Measurements from ENCODE around the gene MST1.
"Not testable (repeated sequence)": the region's sequence is repeated elsewhere in the genome, so short reads cannot be mapped to it uniquely, and the experiment has no call there.

Gene MST1

GRCh38 chr3:49684453-49684852 is 4.8 kb downstream of the MST1 start:
- H3K4me1 ChIP-seq (ENCODE audit: control insufficient read depth, insufficient read depth, low read length), result peaks cover 27% of the 10 kb centered on the region
- H3K4me2 ChIP-seq (ENCODE audit: low read length); H3K9me3 ChIP-seq (replicated peaks; ENCODE audit: low read length); H3K9ac ChIP-seq (ENCODE audit: low read depth, low read length); H3K27me3 ChIP-seq (ENCODE audit: control insufficient read depth, insufficient read depth, low read length); H3K4me3 ChIP-seq (ENCODE audit: low read length): not testable (repeated sequence)
- H3K36me3 ChIP-seq (ENCODE audit: insufficient read depth, low read length), result peaks cover 42% of the 10 kb centered on the region

DNA sequence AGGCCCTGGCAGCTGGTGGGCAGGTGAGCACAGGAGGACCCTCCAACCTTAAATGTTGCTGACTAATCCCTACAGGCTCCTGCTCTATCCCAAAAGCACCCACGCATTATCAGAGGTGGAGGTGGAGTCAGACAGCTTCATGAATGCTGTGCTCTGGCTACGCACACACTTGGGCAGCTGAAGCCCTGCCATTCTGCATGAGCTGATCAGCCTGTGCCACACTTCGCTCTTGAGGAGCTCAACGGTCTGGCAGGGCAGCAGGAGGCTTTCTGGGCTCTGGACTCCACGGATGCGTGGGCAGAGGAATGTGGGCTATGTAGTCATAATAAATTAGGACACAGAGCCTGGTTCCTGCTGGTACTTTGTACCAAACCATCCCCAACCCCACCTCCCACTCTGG is 6.1 kb downstream of the MST1 start:
- Histone ChIP-seq H3K4me1 (ENCODE audit: control insufficient read depth, insufficient read depth, low read length) (peaks cover 21% of the 10 kb centered on the region), H3K9me3 (replicated peaks; ENCODE audit: low read length) (no peaks in the 10 kb centered on the region), H3K36me3 (ENCODE audit: insufficient read depth, low read length) (peaks cover 55% of the 10 kb centered on the region), H3K27me3 (ENCODE audit: control insufficient read depth, insufficient read depth, low read length) (no peaks in the 10 kb centered on the region), H3K9ac (ENCODE audit: low read depth, low read length) (no peak overlapping the region), H3K4me2 (ENCODE audit: low read length) (no peak overlapping the region), H3K4me3 (ENCODE audit: low read length) (no peak overlapping the region)

DNA sequence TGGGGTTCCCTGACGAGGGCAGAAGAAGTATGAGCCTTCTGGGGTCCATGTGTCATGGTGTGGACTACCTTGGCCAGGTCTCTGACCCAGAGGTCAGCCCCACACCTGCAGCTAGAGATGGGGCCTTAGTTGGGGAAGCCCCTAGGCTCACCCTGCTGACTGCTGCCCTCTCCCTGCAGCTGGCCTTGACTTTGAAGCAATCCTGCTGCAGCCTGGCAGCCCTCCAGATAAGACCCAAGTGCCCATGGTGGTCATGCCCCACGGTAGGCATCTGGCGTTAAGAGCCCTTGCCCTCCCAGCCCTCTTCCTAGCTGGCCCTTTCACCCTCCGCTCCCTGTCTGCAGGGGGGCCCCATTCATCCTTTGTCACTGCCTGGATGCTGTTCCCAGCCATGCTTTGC is 7.7 kb downstream of the MST1 start:
- Histone ChIP-seq H3K27me3 (ENCODE audit: control insufficient read depth, insufficient read depth, low read length) (no peaks in the 10 kb centered on the region), H3K4me1 (ENCODE audit: control insufficient read depth, insufficient read depth, low read length) (peaks cover 15% of the 10 kb centered on the region), H3K9ac (ENCODE audit: low read depth, low read length) (no peak overlapping the region), H3K4me3 (ENCODE audit: low read length) (no peak overlapping the region), H3K9me3 (replicated peaks; ENCODE audit: low read length) (no peaks in the 10 kb centered on the region), H3K36me3 (ENCODE audit: insufficient read depth, low read length) (peaks cover 71% of the 10 kb centered on the region), H3K4me2 (ENCODE audit: low read length) (no peak overlapping the region)

DNA sequence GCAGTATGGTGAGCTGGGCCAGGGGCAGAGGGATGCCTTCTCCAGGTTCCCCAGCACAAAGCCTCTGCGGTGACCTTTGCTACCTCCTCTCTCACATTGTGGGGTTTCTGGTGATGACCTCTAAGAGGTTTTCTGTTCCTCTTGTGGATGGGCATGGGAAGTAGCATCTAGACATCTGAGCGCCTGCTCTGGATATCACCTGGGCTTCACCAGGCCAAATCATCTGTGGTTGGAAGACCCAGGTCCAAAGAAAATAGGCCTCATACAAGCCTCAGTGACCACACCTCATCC is 8.1 kb downstream of the MST1 start:
- no peak overlapping the region for H3K4me3 ChIP-seq (ENCODE audit: low read length)
- H3K36me3 ChIP-seq (ENCODE audit: insufficient read depth, low read length), result peaks cover 75% of the 10 kb centered on the region
- H3K4me1 ChIP-seq (ENCODE audit: control insufficient read depth, insufficient read depth, low read length), result peaks cover 11% of the 10 kb centered on the region
- no peaks in the 10 kb centered on the region for H3K9me3 ChIP-seq (replicated peaks; ENCODE audit: low read length)
- no peak overlapping the region for H3K9ac ChIP-seq (ENCODE audit: low read depth, low read length)
- no peaks in the 10 kb centered on the region for H3K27me3 ChIP-seq (ENCODE audit: control insufficient read depth, insufficient read depth, low read length)
- H3K4me2 ChIP-seq (ENCODE audit: low read length), result no peak overlapping the region

- Histone ChIP-seq H3K27me3 (ENCODE audit: control insufficient read depth, insufficient read depth, low read length) (no peaks in the 10 kb centered on the region), H3K4me2 (ENCODE audit: low read length) (no peak overlapping the region), H3K4me1 (ENCODE audit: control insufficient read depth, insufficient read depth, low read length) (peaks cover 11% of the 10 kb centered on the region), H3K9ac (ENCODE audit: low read depth, low read length) (no peak overlapping the region), H3K9me3 (replicated peaks; ENCODE audit: low read length) (no peaks in the 10 kb centered on the region), H3K4me3 (ENCODE audit: low read length) (no peak overlapping the region), H3K36me3 (ENCODE audit: insufficient read depth, low read length) (peaks cover 80% of the 10 kb centered on the region)
Observed at GRCh38 chr3:49680493-49681231, 8.6 kb downstream of the MST1 start.

DNA sequence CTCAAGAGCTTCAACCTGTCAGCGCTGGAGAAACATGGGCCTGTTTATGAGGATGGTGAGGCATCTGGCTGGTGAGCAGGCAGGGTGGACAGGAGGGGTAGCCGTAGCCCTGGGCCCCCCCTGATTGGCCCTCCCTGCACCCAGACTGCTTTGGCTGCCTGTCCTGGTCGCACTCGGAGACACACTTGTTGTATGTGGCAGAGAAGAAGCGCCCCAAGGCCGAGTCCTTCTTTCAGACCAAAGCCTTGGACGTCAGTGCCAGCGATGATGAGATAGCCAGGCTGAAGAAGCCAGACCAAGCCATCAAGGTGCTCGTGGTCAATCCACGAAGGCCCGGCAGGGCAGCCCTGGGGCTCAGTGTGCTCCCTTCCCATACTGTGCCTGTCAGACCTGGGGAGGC is 13.4 kb downstream of the MST1 start:
- H3K4me2 ChIP-seq (ENCODE audit: low read length), result no peak overlapping the region
- H3K36me3 ChIP-seq (ENCODE audit: insufficient read depth, low read length), result peaks cover 53% of the 10 kb centered on the region

DNA sequence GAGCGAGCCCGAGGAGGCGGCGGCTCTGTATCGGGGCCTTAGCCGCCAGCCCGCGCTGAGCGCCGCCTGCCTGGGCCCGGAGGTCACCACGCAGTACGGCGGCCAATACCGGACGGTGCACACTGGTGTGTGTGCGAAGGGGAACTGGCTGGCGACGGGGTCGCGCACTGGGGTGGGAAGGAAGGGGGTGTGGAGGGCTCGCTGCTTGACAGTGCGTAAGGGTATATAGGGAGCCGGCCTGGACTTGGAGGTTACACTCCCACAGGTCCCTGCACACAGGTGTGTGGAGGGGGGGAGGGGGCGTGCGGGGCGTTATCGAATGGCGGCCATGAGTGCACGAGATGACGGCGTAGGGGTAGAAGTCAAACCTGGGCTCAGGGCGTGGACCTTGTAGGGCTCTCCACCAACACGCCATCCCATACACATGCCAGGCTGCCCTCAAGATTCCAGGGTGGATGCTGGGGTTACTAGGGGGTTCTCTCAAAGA is 14.7 kb downstream of the MST1 start:
- Histone ChIP-seq H3K9ac (ENCODE audit: low read depth, low read length) (peak overlapping the region; percentile 94), H3K36me3 (ENCODE audit: insufficient read depth, low read length) (peaks cover 40% of the 10 kb centered on the region), H3K4me1 (ENCODE audit: control insufficient read depth, insufficient read depth, low read length) (peaks cover 16% of the 10 kb centered on the region), H3K9me3 (replicated peaks; ENCODE audit: low read length) (no peaks in the 10 kb centered on the region), H3K27me3 (ENCODE audit: control insufficient read depth, insufficient read depth, low read length) (no peaks in the 10 kb centered on the region), H3K4me3 (ENCODE audit: low read length) (peak overlapping the region; percentile 100), H3K4me2 (ENCODE audit: low read length) (peak overlapping the region; percentile 96)

More for the DNA sequence above, 13.4 kb downstream of the MST1 start:
- no peaks in the 10 kb centered on the region for H3K9me3 ChIP-seq (replicated peaks; ENCODE audit: low read length)
- no peak overlapping the region for H3K4me3 ChIP-seq (ENCODE audit: low read length)
- H3K27me3 ChIP-seq (ENCODE audit: control insufficient read depth, insufficient read depth, low read length), result no peaks in the 10 kb centered on the region
- H3K9ac ChIP-seq (ENCODE audit: low read depth, low read length), result no peak overlapping the region
- peaks cover 16% of the 10 kb centered on the region for H3K4me1 ChIP-seq (ENCODE audit: control insufficient read depth, insufficient read depth, low read length)

- H3K27me3 ChIP-seq (ENCODE audit: control insufficient read depth, insufficient read depth, low read length), result no peaks in the 10 kb centered on the region
- H3K4me2 ChIP-seq (ENCODE audit: low read length), result peak within 1 kb of the TSS; percentile 96
- peaks cover 33% of the 10 kb centered on the region for H3K36me3 ChIP-seq (ENCODE audit: insufficient read depth, low read length)
- no peaks in the 10 kb centered on the region for H3K9me3 ChIP-seq (replicated peaks; ENCODE audit: low read length)
- peak within 1 kb of the TSS; percentile 100 for H3K4me3 ChIP-seq (ENCODE audit: low read length)
- peak within 1 kb of the TSS; percentile 94 for H3K9ac ChIP-seq (ENCODE audit: low read depth, low read length)
- H3K4me1 ChIP-seq (ENCODE audit: control insufficient read depth, insufficient read depth, low read length), result peaks cover 23% of the 10 kb centered on the region
Observed at GRCh38 chr3:49673715-49674496, 15.4 kb downstream of the MST1 start, which contains the start of gene APEH. Gene APEH, plus strand, starts transcription at chr3:49674351. Its CDS starts 51 bp downstream, at chr3:49674402.

- Histone ChIP-seq H3K4me3 (ENCODE audit: low read length) (peak overlapping the region; percentile 100), H3K4me1 (ENCODE audit: control insufficient read depth, insufficient read depth, low read length) (peaks cover 30% of the 10 kb centered on the region), H3K4me2 (ENCODE audit: low read length) (peak overlapping the region; percentile 96), H3K9ac (ENCODE audit: low read depth, low read length) (peak overlapping the region; percentile 94), H3K27me3 (ENCODE audit: control insufficient read depth, insufficient read depth, low read length) (peaks cover under 1% of the 10 kb centered on the region), H3K36me3 (ENCODE audit: insufficient read depth, low read length) (peaks cover 27% of the 10 kb centered on the region), H3K9me3 (replicated peaks; ENCODE audit: low read length) (no peaks in the 10 kb centered on the region)
Observed at GRCh38 chr3:49673121-49673714, 16.1 kb downstream of the MST1 start.

- Histone ChIP-seq H3K9me3 (replicated peaks; ENCODE audit: low read length) (no peaks in the 10 kb centered on the region), H3K36me3 (ENCODE audit: insufficient read depth, low read length) (peaks cover 10% of the 10 kb centered on the region), H3K9ac (ENCODE audit: low read depth, low read length) (no peak overlapping the region), H3K27me3 (ENCODE audit: control insufficient read depth, insufficient read depth, low read length) (peaks cover 15% of the 10 kb centered on the region), H3K4me1 (ENCODE audit: control insufficient read depth, insufficient read depth, low read length) (peaks cover 38% of the 10 kb centered on the region), H3K4me3 (ENCODE audit: low read length) (no peak overlapping the region), H3K4me2 (ENCODE audit: low read length) (no peak overlapping the region)
Observed at GRCh38 chr3:49671291-49672288, 17.7 kb downstream of the MST1 start.

GRCh38 chr3:49670940-49671290 is 18.4 kb downstream of the MST1 start:
- no peak overlapping the region for H3K4me2 ChIP-seq (ENCODE audit: low read length)
- peaks cover 4% of the 10 kb centered on the region for H3K36me3 ChIP-seq (ENCODE audit: insufficient read depth, low read length)
- H3K4me3 ChIP-seq (ENCODE audit: low read length), result no peak overlapping the region
- H3K9ac ChIP-seq (ENCODE audit: low read depth, low read length), result no peak overlapping the region
- no peaks in the 10 kb centered on the region for H3K9me3 ChIP-seq (replicated peaks; ENCODE audit: low read length)
- H3K4me1 ChIP-seq (ENCODE audit: control insufficient read depth, insufficient read depth, low read length), result peaks cover 38% of the 10 kb centered on the region
- H3K27me3 ChIP-seq (ENCODE audit: control insufficient read depth, insufficient read depth, low read length), result peaks cover 15% of the 10 kb centered on the region
